ENCODE measurements around the gene ALG14.

DNA sequence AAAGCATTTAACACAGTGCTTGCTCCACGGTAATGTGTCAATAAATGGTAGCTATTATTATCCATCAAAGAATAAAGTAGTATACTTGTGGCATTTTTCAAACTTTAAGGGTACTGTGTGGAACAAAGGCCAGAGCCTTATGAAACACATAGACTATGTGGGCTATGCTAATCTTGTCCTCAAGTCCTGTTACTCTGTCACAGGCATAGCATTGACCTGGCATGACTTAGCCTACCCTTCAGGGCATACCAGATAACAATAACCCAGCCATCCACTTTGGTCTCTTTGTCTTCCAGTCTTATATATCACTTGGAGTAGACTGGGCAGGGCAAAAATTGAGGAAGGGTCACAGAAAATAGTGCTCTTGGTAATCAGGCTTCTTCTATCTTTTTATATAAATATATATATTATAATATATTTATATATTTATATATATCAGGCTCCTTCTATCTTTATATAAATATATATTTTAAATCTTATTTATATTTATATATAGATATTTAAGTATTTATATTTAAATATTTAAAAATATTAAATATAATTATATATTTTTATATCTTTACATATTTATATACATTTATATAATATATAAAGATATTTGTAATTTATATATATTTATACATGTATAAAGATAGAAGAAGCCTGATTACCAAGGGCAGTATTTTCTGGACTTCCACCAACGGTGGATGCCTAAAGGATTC lies 79.7 kb downstream of the ALG14 start:
- TF ChIP-seq EZH2 (IDR thresholded peaks at IDR 0.05; ENCODE audit: borderline replicate concordance, control insufficient read depth, low read depth, low read length) (no peak), MEF2A (IDR thresholded peaks at IDR 0.05; ENCODE audit: insufficient read depth, low read depth, low read length) (no peak), BCL11A (IDR thresholded peaks at IDR 0.05; ENCODE audit: low read depth, low read length) (no peak), TCF12 (IDR thresholded peaks at IDR 0.05; ENCODE audit: low read depth, low read length) (no peak), POLR2A (IDR thresholded peaks at IDR 0.05; ENCODE audit: low read depth, low read length) (no peak), SIX5 (IDR thresholded peaks at IDR 0.05; ENCODE audit: low read depth, low read length, severe bottlenecking) (no peak), ZNF217 (IDR thresholded peaks at IDR 0.05) (no peak), JUNB (IDR thresholded peaks at IDR 0.05) (no peak), POLR2AphosphoS2 (IDR thresholded peaks at IDR 0.05; ENCODE audit: low read depth, low read length) (no peak), MYC (IDR thresholded peaks at IDR 0.05; ENCODE audit: insufficient read depth, insufficient read length, insufficient replicate concordance, low read length, severe bottlenecking) (no peak), SRF (IDR thresholded peaks at IDR 0.05; ENCODE audit: low read depth in 2 of 2, low read length in 2 of 2) (no peak), NR2C2 (IDR thresholded peaks at IDR 0.05; ENCODE audit: borderline replicate concordance, control insufficient read depth, insufficient read length, low read depth) (no peak)
- TF ChIP-seq, protein P1, sequence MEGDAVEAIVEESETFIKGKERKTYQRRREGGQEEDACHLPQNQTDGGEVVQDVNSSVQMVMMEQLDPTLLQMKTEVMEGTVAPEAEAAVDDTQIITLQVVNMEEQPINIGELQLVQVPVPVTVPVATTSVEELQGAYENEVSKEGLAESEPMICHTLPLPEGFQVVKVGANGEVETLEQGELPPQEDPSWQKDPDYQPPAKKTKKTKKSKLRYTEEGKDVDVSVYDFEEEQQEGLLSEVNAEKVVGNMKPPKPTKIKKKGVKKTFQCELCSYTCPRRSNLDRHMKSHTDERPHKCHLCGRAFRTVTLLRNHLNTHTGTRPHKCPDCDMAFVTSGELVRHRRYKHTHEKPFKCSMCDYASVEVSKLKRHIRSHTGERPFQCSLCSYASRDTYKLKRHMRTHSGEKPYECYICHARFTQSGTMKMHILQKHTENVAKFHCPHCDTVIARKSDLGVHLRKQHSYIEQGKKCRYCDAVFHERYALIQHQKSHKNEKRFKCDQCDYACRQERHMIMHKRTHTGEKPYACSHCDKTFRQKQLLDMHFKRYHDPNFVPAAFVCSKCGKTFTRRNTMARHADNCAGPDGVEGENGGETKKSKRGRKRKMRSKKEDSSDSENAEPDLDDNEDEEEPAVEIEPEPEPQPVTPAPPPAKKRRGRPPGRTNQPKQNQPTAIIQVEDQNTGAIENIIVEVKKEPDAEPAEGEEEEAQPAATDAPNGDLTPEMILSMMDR (IDR thresholded peaks at IDR 0.05 in 2 of 3, conservative IDR thresholded peaks at IDR 0.05 in 1 of 3; ENCODE audit: control insufficient read depth in 2 of 3, extremely low read depth in 1 of 3, insufficient read depth in 1 of 3, low read depth in 3 of 3, low read length in 3 of 3): no peak
